Activated CD8-positive, alpha-beta T cell treated with anti-CD3 and anti-CD28 coated beads for 36 hours (primary cell): Measurements from ENCODE around the gene SHISA2. TPM values are rescaled to one million over a fixed set of nuclear protein-coding genes. Genes with fewer than 3 reads are reported as not detected.

ENCODE experiments used
- ATAC-seq: fragments of 200-7000 bp; cut with Tn5 transposase; one replicate; pipeline ENCODE4 v1.10.0; 2021; ENCODE audit warnings: mild to moderate bottlenecking, moderate library complexity
- CTCF ChIA-PET: fragments of 350-600 bp; sonication (Branson Sonifier 250); formaldehyde crosslinking; loops from one replicate; lab custom pipeline; 2021; ENCODE audit warnings: antibody characterized with exemption; lab: Charles Lee
- POLR2A ChIA-PET: fragments of 350-600 bp; sonication (Branson Sonifier 250); formaldehyde crosslinking; loops from one replicate; lab custom pipeline; 2021; ENCODE audit warnings: antibody characterized with exemption; lab: Charles Lee
- DNase-seq: peaks from one replicate; pipeline ENCODE4 v3.0.0-alpha.2; 2020
- H3K27ac Mint-ChIP-seq: one replicate; pipeline ENCODE4 v1.8.0; 2021; ENCODE audit warnings: mild to moderate bottlenecking, mixed read lengths
- H3K27me3 Mint-ChIP-seq: one replicate; pipeline ENCODE4 v1.8.0; 2021; ENCODE audit warnings: mixed read lengths
- H3K36me3 Mint-ChIP-seq: one replicate; pipeline ENCODE4 v1.8.0; 2021; ENCODE audit warnings: low read depth, mixed read lengths
- H3K4me1 Mint-ChIP-seq: one replicate; pipeline ENCODE4 v1.8.0; 2021; ENCODE audit warnings: low read depth, mixed read lengths
- H3K4me3 Mint-ChIP-seq: one replicate; pipeline ENCODE4 v1.8.0; 2021; ENCODE audit warnings: mild to moderate bottlenecking, moderate library complexity, mixed read lengths
- H3K9me3 Mint-ChIP-seq: one replicate; pipeline ENCODE4 v1.8.0; 2021; ENCODE audit warnings: mixed read lengths
- intact Hi-C: fragments of 100-400 bp; cut with micrococcal nuclease; formaldehyde crosslinking; loops from one replicate; pipeline ENCODE4 v1.10.0; 2022
- total RNA-seq, 2 experiments: library from RNA; stranded (reverse); gene quantifications; one replicate each; pipeline ENCODE4 v1.2.3, GENCODE V29; 2021
- TF ChIP-seq, protein P1 (sequence below): fragments of 200-600 bp; IDR thresholded peaks from one replicate; pipeline ENCODE4 v1.8.0; 2022; ENCODE audit warnings: antibody characterized with exemption, mild to moderate bottlenecking

SHISA2 gene
- total RNA-seq, 2 experiments from 2014 or later, result 0.13 TPM; not detected in 1

DNA sequence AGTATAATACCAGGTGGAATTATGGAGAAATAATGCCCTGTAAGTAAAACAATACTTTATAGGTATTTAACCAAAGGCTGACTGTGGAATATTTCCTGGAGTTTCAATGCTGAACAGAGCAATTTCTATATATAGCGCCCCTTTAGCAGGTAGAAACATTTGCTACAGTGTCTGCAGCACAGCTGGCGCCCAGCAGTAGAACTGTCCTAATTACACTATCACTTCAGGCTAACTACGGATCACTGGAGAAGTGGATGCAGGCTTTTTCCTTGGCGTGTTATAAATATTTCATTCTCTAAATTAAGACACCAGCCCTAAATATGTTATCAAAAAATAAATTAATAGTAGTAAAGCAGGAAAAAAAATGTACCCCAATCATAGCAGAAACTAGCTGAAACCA, 3.1 kb downstream of the SHISA2 start:
- peaks cover 34% of the 10 kb centered on the region for H3K4me1 Mint-ChIP-seq
- CTCF ChIA-PET, result interaction anchor here (1.4 kb wide), 1 partner anchor 11 kb away, joined by 6 read pairs; no protein-coding TSS in a partner anchor
- no peaks in the 10 kb centered on the region for H3K36me3 Mint-ChIP-seq
- ATAC-seq (no peak), DNase-seq (no peak)
- POLR2A ChIA-PET, result no interaction called here
- peaks cover 29% of the 10 kb centered on the region for H3K27me3 Mint-ChIP-seq
- H3K4me3 Mint-ChIP-seq, result no peak overlapping the region
- H3K27ac Mint-ChIP-seq, result no peak overlapping the region
- H3K9me3 Mint-ChIP-seq, result no peaks in the 10 kb centered on the region
- TF ChIP-seq, protein P1, sequence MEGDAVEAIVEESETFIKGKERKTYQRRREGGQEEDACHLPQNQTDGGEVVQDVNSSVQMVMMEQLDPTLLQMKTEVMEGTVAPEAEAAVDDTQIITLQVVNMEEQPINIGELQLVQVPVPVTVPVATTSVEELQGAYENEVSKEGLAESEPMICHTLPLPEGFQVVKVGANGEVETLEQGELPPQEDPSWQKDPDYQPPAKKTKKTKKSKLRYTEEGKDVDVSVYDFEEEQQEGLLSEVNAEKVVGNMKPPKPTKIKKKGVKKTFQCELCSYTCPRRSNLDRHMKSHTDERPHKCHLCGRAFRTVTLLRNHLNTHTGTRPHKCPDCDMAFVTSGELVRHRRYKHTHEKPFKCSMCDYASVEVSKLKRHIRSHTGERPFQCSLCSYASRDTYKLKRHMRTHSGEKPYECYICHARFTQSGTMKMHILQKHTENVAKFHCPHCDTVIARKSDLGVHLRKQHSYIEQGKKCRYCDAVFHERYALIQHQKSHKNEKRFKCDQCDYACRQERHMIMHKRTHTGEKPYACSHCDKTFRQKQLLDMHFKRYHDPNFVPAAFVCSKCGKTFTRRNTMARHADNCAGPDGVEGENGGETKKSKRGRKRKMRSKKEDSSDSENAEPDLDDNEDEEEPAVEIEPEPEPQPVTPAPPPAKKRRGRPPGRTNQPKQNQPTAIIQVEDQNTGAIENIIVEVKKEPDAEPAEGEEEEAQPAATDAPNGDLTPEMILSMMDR, result no peak
- intact Hi-C loops, result no loop called here

DNA sequence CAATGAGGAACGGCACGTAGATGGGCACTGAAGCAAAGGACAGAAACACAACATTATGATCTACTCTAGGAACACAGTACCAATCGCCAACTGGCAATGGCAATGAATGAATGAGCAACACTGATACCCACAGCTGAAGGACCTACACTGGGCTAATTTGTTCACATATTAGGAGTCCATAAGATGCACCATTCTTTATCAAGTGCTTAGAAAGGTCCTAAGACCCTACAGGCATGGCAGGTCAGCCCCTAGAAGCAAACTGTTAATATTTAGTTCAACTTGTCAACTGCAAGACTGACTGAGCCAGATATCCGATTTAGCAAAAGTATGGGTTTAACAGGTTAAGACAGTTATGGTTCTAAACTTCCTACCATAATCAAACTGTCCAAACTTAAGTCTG, 4.8 kb downstream of the SHISA2 start:
- ChIA-PET POLR2A (no interaction called here), CTCF (no interaction called here)
- intact Hi-C loops, result no loop called here
- Mint-ChIP-seq H3K27ac (no peak overlapping the region), H3K9me3 (no peaks in the 10 kb centered on the region), H3K4me3 (no peak overlapping the region), H3K27me3 (peaks cover 19% of the 10 kb centered on the region), H3K36me3 (no peaks in the 10 kb centered on the region), H3K4me1 (peaks cover 21% of the 10 kb centered on the region)
- no peak for ATAC-seq
- no peak for DNase-seq
- TF ChIP-seq, protein P1, result no peak

DNA sequence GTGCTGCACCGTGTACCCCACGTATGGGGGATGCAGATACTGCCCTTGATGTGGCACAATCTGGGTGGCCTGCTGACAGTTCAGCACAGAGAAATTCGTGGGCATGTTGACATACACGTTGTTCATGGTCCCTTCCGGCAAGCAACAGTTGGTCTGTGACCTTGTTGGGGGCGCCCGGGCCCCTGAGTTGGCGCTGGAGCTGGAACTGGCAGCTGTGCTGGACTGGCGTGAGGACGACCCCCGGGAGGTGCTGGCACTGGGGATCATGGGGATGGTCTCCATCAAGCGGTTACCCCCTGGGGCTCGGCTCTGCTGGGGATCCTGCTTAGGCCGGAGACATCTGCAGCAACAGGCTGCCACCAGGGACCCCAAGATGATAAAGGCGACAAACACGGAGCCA, 5.2 kb downstream of the SHISA2 start:
- intact Hi-C loops, result no loop called here
- peaks cover 18% of the 10 kb centered on the region for H3K27me3 Mint-ChIP-seq
- peaks cover 20% of the 10 kb centered on the region for H3K4me1 Mint-ChIP-seq
- H3K27ac Mint-ChIP-seq, result no peak overlapping the region
- DNase-seq, result no peak
- ChIA-PET POLR2A (no interaction called here), CTCF (no interaction called here)
- H3K36me3 Mint-ChIP-seq, result no peaks in the 10 kb centered on the region
- no peak overlapping the region for H3K4me3 Mint-ChIP-seq
- H3K9me3 Mint-ChIP-seq, result no peaks in the 10 kb centered on the region
- TF ChIP-seq, protein P1, result no peak
- no peak for ATAC-seq

DNA sequence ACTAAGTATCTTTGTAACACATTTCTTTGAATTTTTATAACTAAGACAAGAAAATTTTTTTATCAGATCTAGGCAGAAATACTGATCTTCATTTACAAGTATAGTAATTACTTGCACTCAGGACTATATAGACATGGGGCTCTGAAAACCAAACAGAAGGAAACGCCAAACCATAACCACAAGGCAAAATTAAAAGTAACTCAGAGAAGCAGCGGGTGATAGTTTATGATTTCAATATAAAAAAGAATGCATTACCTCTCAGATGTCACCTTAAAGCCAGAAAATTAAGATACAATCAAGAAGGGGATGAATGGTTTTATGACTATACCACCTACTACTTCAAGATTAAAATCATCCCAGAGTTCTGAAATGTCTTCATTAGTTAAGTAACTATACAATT, 6.7 kb downstream of the SHISA2 start:
- no peak for ATAC-seq
- CTCF ChIA-PET, result no interaction called here
- no peaks in the 10 kb centered on the region for H3K9me3 Mint-ChIP-seq

DNA sequence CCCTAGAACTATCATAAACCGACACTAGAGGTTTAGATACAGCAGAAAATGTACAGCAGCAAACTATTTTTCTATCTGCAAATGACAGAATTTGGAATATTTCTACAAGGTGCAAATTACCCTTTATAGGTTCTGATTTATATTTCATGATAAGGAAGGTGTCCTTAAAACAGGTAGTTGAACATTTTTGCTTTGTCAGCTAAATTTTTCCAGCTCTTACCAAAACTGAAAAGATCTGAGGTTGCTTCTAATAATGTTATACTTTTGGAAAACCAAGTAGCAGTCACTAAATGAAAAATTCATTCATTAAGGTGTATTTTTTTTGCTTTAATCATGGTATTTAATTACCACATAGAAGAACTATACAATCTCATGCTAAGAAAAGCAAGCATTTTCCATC, 9.0 kb downstream of the SHISA2 start:
- peaks cover 4% of the 10 kb centered on the region for H3K27me3 Mint-ChIP-seq
- intact Hi-C loops, result no loop called here
- no peaks in the 10 kb centered on the region for H3K36me3 Mint-ChIP-seq
- H3K4me1 Mint-ChIP-seq, result peaks cover 14% of the 10 kb centered on the region
- ChIA-PET CTCF (interaction anchor here (1.0 to 1.8 kb wide), 6 partner anchors 10 to 468 kb away, joined by 3 to 6 read pairs (median 3); no protein-coding TSS in a partner anchor), POLR2A (no interaction called here)
- ATAC-seq (no peak), DNase-seq (no peak)
- TF ChIP-seq, protein P1, result no peak
- H3K27ac Mint-ChIP-seq, result no peak overlapping the region
- H3K9me3 Mint-ChIP-seq, result no peaks in the 10 kb centered on the region
- H3K4me3 Mint-ChIP-seq, result no peak overlapping the region

More for the DNA sequence above, 6.7 kb downstream of the SHISA2 start:
- TF ChIP-seq, protein P1, result no peak
- peaks cover 20% of the 10 kb centered on the region for H3K4me1 Mint-ChIP-seq
- H3K36me3 Mint-ChIP-seq, result no peaks in the 10 kb centered on the region
- no peak overlapping the region for H3K27ac Mint-ChIP-seq
- peaks cover 13% of the 10 kb centered on the region for H3K27me3 Mint-ChIP-seq
- H3K4me3 Mint-ChIP-seq, result no peak overlapping the region
- POLR2A ChIA-PET, result no interaction called here
- DNase-seq, result no peak
- intact Hi-C loops, result no loop called here
